DMS 273 (cell line): ENCODE data around the gene GDA.
"Not testable (repeated sequence)": the region's sequence is repeated elsewhere in the genome, so short reads cannot be mapped to it uniquely, and the experiment has no call there.

Experiments
- DNase-seq: peaks from one replicate; lab custom pipeline; 2025; ENCODE audit not compliant: unreplicated experiment; lab: John Stamatoyannopoulos, UW

GDA gene

DNA sequence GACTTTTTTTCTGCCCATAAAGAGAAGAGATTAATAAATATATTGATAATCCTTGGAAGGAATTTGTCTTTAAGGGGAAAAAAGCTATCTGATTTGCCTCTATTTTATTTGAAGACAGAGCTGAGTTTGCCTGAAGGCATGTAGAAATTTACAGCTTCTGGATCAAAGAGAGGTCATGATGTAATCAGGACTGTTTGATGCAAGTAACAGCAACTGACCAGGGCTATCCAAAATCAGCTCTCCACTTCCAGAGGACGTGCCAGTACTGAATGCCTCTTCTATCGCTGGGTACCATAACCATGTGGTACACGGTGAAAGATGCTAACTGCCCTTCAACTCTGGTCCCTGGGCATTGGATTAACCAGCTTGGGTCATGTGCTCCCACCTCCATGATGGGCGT is 125.2 kb downstream of the GDA start:
- no peak for DNase-seq

DNA sequence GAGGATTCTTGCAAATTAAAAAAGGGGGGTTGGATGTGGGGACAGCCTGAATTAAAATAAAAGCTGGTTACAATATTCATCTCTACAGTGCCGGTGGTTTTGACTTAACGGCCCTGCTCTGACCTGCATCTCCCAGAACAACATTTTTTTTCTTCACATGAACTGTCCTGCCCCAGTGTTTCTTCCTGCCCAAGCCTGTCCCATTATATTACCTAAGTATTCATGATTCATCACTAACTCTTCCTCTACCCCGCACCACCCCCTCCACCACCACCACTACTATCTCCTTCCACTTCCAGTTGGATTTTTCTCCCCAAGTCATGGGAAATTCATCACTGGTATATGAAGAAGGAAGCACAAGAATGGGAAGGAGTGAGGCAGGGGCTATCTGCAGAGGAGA is 125.7 kb downstream of the GDA start:
- no peak for DNase-seq

GRCh38 chr9:72276429-72276828 is 127.2 kb downstream of the GDA start:
- no peak for DNase-seq

GRCh38 chr9:72278959-72279358 is 129.7 kb downstream of the GDA start:
- DNase-seq = no peak

DNA sequence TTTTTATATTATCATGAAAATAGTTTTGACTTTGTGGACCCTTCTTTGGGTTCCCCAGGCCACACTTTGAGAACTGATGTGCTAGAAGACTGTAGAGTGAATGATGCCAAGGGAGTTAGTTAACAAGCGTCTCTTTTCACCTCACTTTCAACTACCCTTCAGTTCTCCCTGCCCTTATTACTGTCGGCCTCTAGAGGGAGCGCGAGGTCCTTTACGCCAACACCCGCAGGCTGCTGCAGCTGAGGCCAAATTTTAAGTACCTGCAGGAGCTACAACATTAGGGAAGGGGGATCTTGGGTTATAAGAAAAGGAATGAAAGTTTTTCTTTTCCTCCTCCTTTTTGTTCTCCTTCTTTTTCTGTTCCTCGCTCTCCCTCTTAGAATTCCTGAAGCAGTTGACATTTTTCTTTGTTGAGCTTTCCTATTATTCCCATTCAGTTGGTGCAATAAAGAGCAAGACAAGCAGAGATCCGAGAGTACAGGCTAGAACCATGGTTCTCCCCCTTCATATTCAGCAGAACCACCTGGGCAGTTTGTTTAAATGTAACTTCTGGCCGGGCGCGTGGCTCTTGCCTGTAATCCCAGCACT is 131.8 kb downstream of the GDA start:
- DNase-seq = peak; percentile 78

GRCh38 chr9:72289401-72289800 is 140.2 kb downstream of the GDA start:
- no peak for DNase-seq

GRCh38 chr9:72290311-72290710 is 141.1 kb downstream of the GDA start:
- no peak for DNase-seq

- not testable (repeated sequence) for DNase-seq
Observed at GRCh38 chr9:72291576-72291975, 142.3 kb downstream of the GDA start.

DNA sequence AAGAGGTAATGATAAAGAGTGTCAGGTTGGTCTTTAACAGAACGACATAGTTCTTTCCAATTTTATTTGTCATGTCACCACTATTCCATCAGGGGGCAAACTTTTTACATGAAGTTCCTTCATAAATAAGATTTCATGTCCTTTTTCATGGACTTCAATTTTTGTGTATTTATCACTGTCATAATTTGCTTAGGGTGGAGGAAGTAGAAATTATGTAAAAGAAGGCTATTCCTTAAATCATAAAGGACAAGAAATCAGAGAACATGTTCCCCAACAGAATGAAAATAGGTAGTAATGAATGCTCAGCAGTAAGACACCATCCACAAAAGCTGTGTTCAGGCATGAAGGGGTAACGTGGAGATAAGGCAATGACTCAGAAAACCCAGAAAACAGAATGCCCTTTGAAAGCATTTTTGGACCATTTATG is 143.0 kb downstream of the GDA start:
- DNase-seq = peak; percentile 73

- DNase-seq = peak; percentile 59
Observed at GRCh38 chr9:72292874-72293607, 143.8 kb downstream of the GDA start.

- no peak for DNase-seq
Observed at GRCh38 chr9:72294936-72295335, 145.7 kb downstream of the GDA start.

DNA sequence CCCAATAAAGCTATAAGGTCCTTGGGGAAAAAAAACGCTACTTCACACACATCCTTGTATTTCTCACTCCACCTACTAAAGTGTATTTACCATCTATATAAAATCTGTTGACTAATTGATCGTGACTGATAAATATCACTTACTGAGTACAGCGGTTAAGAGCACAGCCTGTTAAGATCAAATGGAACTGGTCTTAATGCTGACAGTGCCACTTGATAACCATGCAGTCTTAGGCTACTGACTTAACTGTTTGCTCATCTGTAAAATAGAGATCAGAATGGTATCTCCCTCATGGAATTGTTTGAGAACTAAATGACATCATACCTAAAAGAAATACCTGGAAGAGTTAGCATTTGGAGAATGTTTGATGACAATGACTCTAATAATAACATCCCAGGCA is 148.3 kb downstream of the GDA start:
- DNase-seq = no peak

- DNase-seq = no peak
Observed at GRCh38 chr9:72299017-72299603, 149.9 kb downstream of the GDA start.

DNA sequence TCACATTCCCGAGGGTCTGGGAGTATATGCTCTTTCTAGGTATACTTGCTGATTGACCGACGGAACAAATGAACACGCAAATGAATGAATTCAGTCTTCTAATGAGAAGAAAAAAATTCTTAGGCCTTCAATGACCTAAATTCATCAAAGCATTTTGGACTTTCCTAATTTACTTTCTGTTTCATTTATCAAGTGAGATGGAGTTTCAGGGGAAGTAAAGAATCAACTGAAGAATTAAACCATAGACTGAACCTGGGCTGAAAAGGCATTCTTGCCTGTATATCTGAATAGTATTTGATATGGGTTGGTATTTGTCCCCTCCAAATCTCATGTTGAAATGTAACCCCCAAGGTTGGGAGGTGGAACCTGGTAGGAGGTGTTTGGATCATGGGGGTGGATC is 151.6 kb downstream of the GDA start:
- DNase-seq = no peak
